Endothelial cell of hepatic sinusoid (primary cell): Measurements from ENCODE around the gene CDKAL1.

Experiments
- in situ Hi-C: cut with HindIII; loops from 2 replicates; pipeline ENCODE4 v1.10.0; 2017; ENCODE audit warnings: low sequenced_read_pairs

The CDKAL1 gene

GRCh38 chr6:20630617-20631548 is 96.6 kb downstream of the CDKAL1 start:
- in situ Hi-C loops, result no loop called here

- in situ Hi-C loops, result no loop called here
Observed at GRCh38 chr6:20631549-20631924, 97.3 kb downstream of the CDKAL1 start.

- in situ Hi-C loops, result no loop called here
Observed at GRCh38 chr6:20632696-20633095, 98.4 kb downstream of the CDKAL1 start.

- in situ Hi-C loops, result no loop called here
Observed at GRCh38 chr6:20633566-20634340, 99.5 kb downstream of the CDKAL1 start.

- in situ Hi-C loops, result no loop called here
Observed at GRCh38 chr6:20639161-20639560, 104.9 kb downstream of the CDKAL1 start.

GRCh38 chr6:20640181-20640580 is 105.9 kb downstream of the CDKAL1 start:
- in situ Hi-C loops, result loop anchor here (5.0 kb wide), 1 partner anchor 68 kb away; no protein-coding TSS in a partner anchor

- in situ Hi-C loops, result loop anchor here (5.0 kb wide), 1 partner anchor 70 kb away; no protein-coding TSS in a partner anchor
Observed at GRCh38 chr6:20642441-20642840, 108.2 kb downstream of the CDKAL1 start.

- in situ Hi-C loops, result loop anchor here (5.0 kb wide), 2 partner anchors 42 to 73 kb away; no protein-coding TSS in a partner anchor
Observed at GRCh38 chr6:20644667-20645370, 110.6 kb downstream of the CDKAL1 start.

- in situ Hi-C loops, result loop anchor here (5.0 kb wide), 1 partner anchor 42 kb away; no protein-coding TSS in a partner anchor
Observed at GRCh38 chr6:20645572-20645971, 111.3 kb downstream of the CDKAL1 start.

- in situ Hi-C loops, result loop anchor here (5.0 kb wide), 1 partner anchor 40 kb away; no protein-coding TSS in a partner anchor
Observed at GRCh38 chr6:20647585-20647984, 113.3 kb downstream of the CDKAL1 start.

- in situ Hi-C loops, result loop anchor here (5.0 kb wide), 1 partner anchor 37 kb away; no protein-coding TSS in a partner anchor
Observed at GRCh38 chr6:20649696-20650470, 115.6 kb downstream of the CDKAL1 start.

- in situ Hi-C loops, result no loop called here
Observed at GRCh38 chr6:20652299-20653084, 118.2 kb downstream of the CDKAL1 start.

GRCh38 chr6:20653085-20653479 is 118.8 kb downstream of the CDKAL1 start:
- in situ Hi-C loops, result no loop called here

- in situ Hi-C loops, result no loop called here
Observed at GRCh38 chr6:20655317-20655716, 121.1 kb downstream of the CDKAL1 start.

GRCh38 chr6:20657274-20657800 is 123.1 kb downstream of the CDKAL1 start:
- in situ Hi-C loops, result no loop called here

- in situ Hi-C loops, result no loop called here
Observed at GRCh38 chr6:20658053-20658452, 123.8 kb downstream of the CDKAL1 start.

GRCh38 chr6:20658516-20658915 is 124.3 kb downstream of the CDKAL1 start:
- in situ Hi-C loops, result no loop called here

- in situ Hi-C loops, result no loop called here
Observed at GRCh38 chr6:20660534-20660933, 126.3 kb downstream of the CDKAL1 start.

GRCh38 chr6:20661721-20662120 is 127.5 kb downstream of the CDKAL1 start:
- in situ Hi-C loops, result no loop called here
